GM23338 (cell line): ENCODE data around the gene SLC2A6. TPM values are rescaled to one million over a fixed set of nuclear protein-coding genes. Genes with fewer than 3 reads are reported as not detected.

Experiments used
- ATAC-seq: fragments of 200-7000 bp; cut with Tn5 transposase; 3 replicates; pipeline ENCODE4 v1.9.1; 2020
- DNase-seq: peaks from one replicate; pipeline ENCODE4 v3.0.0-alpha.2; 2015; ENCODE audit warnings: low spot score
- H2AFZ ChIP-seq: fragments of 200-600 bp; sonication (generic); 2 replicates; pipeline ENCODE4 v1.8.0; 2016; ENCODE audit warnings: antibody characterized with exemption, mild to moderate bottlenecking, moderate library complexity
- H3F3A ChIP-seq: fragments of 200-600 bp; sonication (generic); replicated peaks from 2 replicates; pipeline ENCODE4 v1.8.0; 2017; ENCODE audit warnings: antibody characterized with exemption, mixed run types, low read depth
- H3K27ac ChIP-seq: fragments of 200-600 bp; sonication (generic); 2 replicates; pipeline ENCODE4 v1.6.1; 2016; ENCODE audit warnings: low read depth
- H3K27me3 ChIP-seq: fragments of 200-600 bp; sonication (generic); 2 replicates; pipeline ENCODE4 v1.8.0; 2016; ENCODE audit warnings: mild to moderate bottlenecking, mixed run types, moderate library complexity; ENCODE audit not compliant: insufficient read depth
- H3K36me3 ChIP-seq: fragments of 200-600 bp; sonication (generic); 2 replicates; pipeline ENCODE4 v1.8.0; 2016; ENCODE audit warnings: mild to moderate bottlenecking; ENCODE audit not compliant: insufficient read depth
- H3K4me1 ChIP-seq: fragments of 200-600 bp; sonication (generic); 2 replicates; pipeline ENCODE4 v1.8.0; 2016; ENCODE audit warnings: mild to moderate bottlenecking, moderate library complexity; ENCODE audit not compliant: insufficient read depth
- H3K4me2 ChIP-seq: fragments of 200-600 bp; sonication (generic); 2 replicates; pipeline ENCODE4 v1.7.1; 2017; ENCODE audit warnings: mixed run types
- H3K4me3 ChIP-seq: fragments of 200-600 bp; sonication (generic); 2 replicates; pipeline ENCODE4 v1.6.1; 2016; ENCODE audit warnings: mixed run types
- H3K79me2 ChIP-seq: fragments of 200-600 bp; sonication (generic); replicated peaks from 2 replicates; pipeline ENCODE4 v1.8.0; 2017; ENCODE audit warnings: mild to moderate bottlenecking; ENCODE audit not compliant: insufficient read depth
- H3K9me2 ChIP-seq: fragments of 200-600 bp; sonication (generic); 2 replicates; pipeline ENCODE4 v1.8.0; 2017; ENCODE audit not compliant: insufficient read depth
- H4K20me1 ChIP-seq: fragments of 200-600 bp; sonication (generic); replicated peaks from 2 replicates; pipeline ENCODE4 v1.8.0; 2017; ENCODE audit warnings: mild to moderate bottlenecking; ENCODE audit not compliant: insufficient read depth
- H3K27ac Mint-ChIP-seq: 2 replicates; pipeline ENCODE4 v1.8.0; 2020; ENCODE audit warnings: inconsistent platforms, mild to moderate bottlenecking, moderate library complexity, mixed read lengths
- H3K27me3 Mint-ChIP-seq: 3 replicates; pipeline ENCODE4 v1.8.0; 2022; ENCODE audit warnings: low read depth, mild to moderate bottlenecking, moderate library complexity, mixed read lengths, inconsistent platforms; ENCODE audit not compliant: insufficient read depth, poor library complexity
- H3K36me3 Mint-ChIP-seq: 3 replicates; pipeline ENCODE4 v1.8.0; 2021; ENCODE audit warnings: low read depth, mild to moderate bottlenecking, inconsistent platforms, moderate library complexity, mixed read lengths
- H3K4me1 Mint-ChIP-seq: 3 replicates; pipeline ENCODE4 v1.8.0; 2020; ENCODE audit warnings: mild to moderate bottlenecking, inconsistent platforms, mixed read lengths
- H3K4me3 Mint-ChIP-seq: 3 replicates; pipeline ENCODE4 v1.8.0; 2021; ENCODE audit warnings: moderate library complexity, mild to moderate bottlenecking, inconsistent platforms, mixed read lengths
- H3K9me3 Mint-ChIP-seq: 3 replicates; pipeline ENCODE4 v1.8.0; 2020; ENCODE audit warnings: moderate library complexity, mild to moderate bottlenecking, inconsistent platforms, mixed read lengths
- CREB1 ChIP-seq: fragments of 250-450 bp; sonication (Bioruptor Pico); IDR thresholded peaks from 2 replicates; pipeline ENCODE4 v1.5.0; 2020; ENCODE audit warnings: low read depth, mild to moderate bottlenecking, moderate library complexity
- CTCF ChIP-seq, 2 experiments: fragments of 200-600 bp in 1 of 2; sonication (generic) in 1 of 2; conservative IDR thresholded peaks; 2 replicates each; pipeline versions ENCODE4 v1.5.1 to v1.6.1; 2016 to 2017; ENCODE audit warnings: antibody characterized with exemption in 2 of 2, low read depth in 2 of 2, mild to moderate bottlenecking in 2 of 2, moderate library complexity in 1 of 2
- ETS1 ChIP-seq: IDR thresholded peaks from 2 replicates; pipeline ENCODE4 v1.6.1; 2016; ENCODE audit warnings: antibody characterized with exemption
- EZH2phosphoT487 ChIP-seq: fragments of 200-600 bp; sonication (generic); IDR thresholded peaks from one replicate; pipeline ENCODE4 v1.8.1; 2018; ENCODE audit warnings: antibody characterized with exemption; ENCODE audit not compliant: unreplicated experiment
- JUNB ChIP-seq: IDR thresholded peaks from one replicate; pipeline ENCODE4 v1.6.1; 2016; ENCODE audit warnings: antibody characterized with exemption; ENCODE audit not compliant: unreplicated experiment
- NANOG ChIP-seq: IDR thresholded peaks from 2 replicates; pipeline ENCODE4 v1.6.1; 2016; ENCODE audit warnings: antibody characterized with exemption, borderline replicate concordance
- POLR2AphosphoS5 ChIP-seq: IDR thresholded peaks from 2 replicates; pipeline ENCODE4 v1.6.1; 2016; ENCODE audit warnings: antibody characterized with exemption, low read depth
- STAT1 ChIP-seq: IDR thresholded peaks from one replicate; pipeline ENCODE4 v1.6.1; 2016; ENCODE audit warnings: antibody characterized with exemption; ENCODE audit not compliant: unreplicated experiment
- ZNF114 ChIP-seq: fragments of 250-450 bp; sonication (Bioruptor Pico); IDR thresholded peaks from 2 replicates; pipeline ENCODE4 v1.5.0; 2020; ENCODE audit warnings: mild to moderate bottlenecking, moderate library complexity
- ZNF331 ChIP-seq: fragments of 250-450 bp; sonication (Bioruptor Pico); IDR thresholded peaks from 2 replicates; pipeline ENCODE4 v1.5.0; 2020; ENCODE audit warnings: low read depth, mild to moderate bottlenecking, moderate library complexity
- ZNF462 ChIP-seq: fragments of 250-450 bp; sonication (Bioruptor Pico); IDR thresholded peaks from 2 replicates; pipeline ENCODE4 v1.5.0; 2020; ENCODE audit warnings: mild to moderate bottlenecking, moderate library complexity
- polyA plus RNA-seq: library from polyadenylated mRNA; unstranded; fragments of >200 nt; fragmentation: Nextera tagmentation; extraction: Ambion mirVana; gene quantifications from 2 replicates; pipeline ENCODE4 v1.2.1, GENCODE V29; 2016
- total RNA-seq: library from RNA; depleted of rRNA; stranded (reverse); fragments of >200 nt; shearing (Covaris generic); gene quantifications from 2 replicates; pipeline ENCODE4 v1.2.3, GENCODE V29; 2014

SLC2A6 gene
- total and polyA plus RNA-seq, 2 experiments from 2014 or later: 17.5 to 39.3 TPM

- Mint-ChIP-seq H3K4me3 (no peak overlapping the region), H3K9me3 (peaks cover 32% of the 10 kb centered on the region), H3K27me3 (peaks cover 8% of the 10 kb centered on the region), H3K36me3 (peaks cover 3% of the 10 kb centered on the region; the same call in 1 of the 3 replicates), H3K27ac (no peak overlapping the region), H3K4me1 (no peaks in the 10 kb centered on the region)
- H3F3A ChIP-seq: no peaks in the 10 kb centered on the region
- ATAC-seq (no peak), DNase-seq (no peak)
- H3K9me2 ChIP-seq: no peaks in the 10 kb centered on the region
- H2AFZ ChIP-seq: no peak overlapping the region
- H3K27ac ChIP-seq: no peak overlapping the region
- no peaks in the 10 kb centered on the region for H3K36me3 ChIP-seq
- no peak for TF ChIP-seq ZNF114 (CRISPR knock-in tag)
- H4K20me1 ChIP-seq: no peaks in the 10 kb centered on the region
- no peaks in the 10 kb centered on the region for H3K4me1 ChIP-seq
- no peaks in the 10 kb centered on the region for H3K27me3 ChIP-seq
- no peak overlapping the region for H3K4me2 ChIP-seq
- no peaks in the 10 kb centered on the region for H3K79me2 ChIP-seq
- H3K4me3 ChIP-seq: no peak overlapping the region
These were observed 23.2 kb upstream of the SLC2A6 start for GRCh38 chr9:133502112-133502511.

GRCh38 chr9:133499892-133500270, 21.0 kb upstream of the SLC2A6 start:
- Mint-ChIP-seq H3K9me3 (peaks cover 32% of the 10 kb centered on the region), H3K27ac (no peak overlapping the region), H3K4me1 (no peaks in the 10 kb centered on the region)
- TF ChIP-seq JUNB: no peak
- TF ChIP-seq STAT1: no peak
- no peak for TF ChIP-seq CTCF (conservative IDR thresholded peaks at IDR 0.05; ENCODE audit: low read depth in 2 of 2)
- TF ChIP-seq ZNF462: no peak
- TF ChIP-seq CREB1: no peak
- no peak for TF ChIP-seq NANOG
- TF ChIP-seq ZNF331 (CRISPR knock-in tag): no peak
- no peak for TF ChIP-seq EZH2phosphoT487
- TF ChIP-seq ZNF114 (CRISPR knock-in tag): no peak
- TF ChIP-seq ETS1: no peak
- no peak for TF ChIP-seq POLR2AphosphoS5

More at GRCh38 chr9:133499892-133500270, 21.0 kb upstream of the SLC2A6 start:
- no peak for ATAC-seq
- Histone ChIP-seq H3K27ac (no peak overlapping the region), H3K9me2 (no peaks in the 10 kb centered on the region), H4K20me1 (no peaks in the 10 kb centered on the region), H3K4me3 (no peak overlapping the region), H3K27me3 (no peaks in the 10 kb centered on the region), H3K79me2 (no peaks in the 10 kb centered on the region), H3F3A (no peaks in the 10 kb centered on the region; the same call in 1 of the 2 replicates), H3K36me3 (no peaks in the 10 kb centered on the region), H2AFZ (no peak overlapping the region), H3K4me2 (no peak overlapping the region), H3K4me1 (no peaks in the 10 kb centered on the region)
- no peak for DNase-seq
- Mint-ChIP-seq H3K36me3 (peaks cover 3% of the 10 kb centered on the region; the same call in 2 of the 3 replicates), H3K4me3 (no peak overlapping the region), H3K27me3 (peaks cover 8% of the 10 kb centered on the region)
